PFSK-1 (cell line): ENCODE measurements around the gene GALNTL6.

Experiments
- FOXP2 ChIP-seq: optimal IDR thresholded peaks from 2 replicates; pipeline ENCODE3; 2011; ENCODE audit warnings: borderline replicate concordance, control low read depth, inconsistent platforms; ENCODE audit not compliant: insufficient read depth; ENCODE audit errors: extremely low read length, extremely low read depth
- POLR2AphosphoS5 ChIP-seq: IDR thresholded peaks from 2 replicates; pipeline ENCODE4 v1.6.1; 2012; ENCODE audit warnings: low read depth, mild to moderate bottlenecking, control low read depth, low read length, moderate library complexity
- SIN3A ChIP-seq: IDR thresholded peaks from 2 replicates; pipeline ENCODE4 v1.6.1; 2012; ENCODE audit warnings: mild to moderate bottlenecking, low read length, moderate library complexity, borderline replicate concordance; ENCODE audit not compliant: insufficient read depth
- TAF1 ChIP-seq: IDR thresholded peaks from 2 replicates; pipeline ENCODE4 v1.6.1; 2012; ENCODE audit warnings: low read length, control low read depth, borderline replicate concordance; ENCODE audit not compliant: insufficient read depth
- TF ChIP-seq, protein P1 (sequence below), 2 experiments: IDR thresholded peaks; 2 replicates each; pipeline versions ENCODE4 v1.6.1 to v1.8.0; 2011 to 2012; ENCODE audit warnings: low read depth in 2 of 2, low read length in 2 of 2, control low read depth in 1 of 2, inconsistent platforms in 1 of 2, mild to moderate bottlenecking in 1 of 2, moderate library complexity in 1 of 2; ENCODE audit not compliant: insufficient read depth in 1 of 2

Gene GALNTL6

DNA sequence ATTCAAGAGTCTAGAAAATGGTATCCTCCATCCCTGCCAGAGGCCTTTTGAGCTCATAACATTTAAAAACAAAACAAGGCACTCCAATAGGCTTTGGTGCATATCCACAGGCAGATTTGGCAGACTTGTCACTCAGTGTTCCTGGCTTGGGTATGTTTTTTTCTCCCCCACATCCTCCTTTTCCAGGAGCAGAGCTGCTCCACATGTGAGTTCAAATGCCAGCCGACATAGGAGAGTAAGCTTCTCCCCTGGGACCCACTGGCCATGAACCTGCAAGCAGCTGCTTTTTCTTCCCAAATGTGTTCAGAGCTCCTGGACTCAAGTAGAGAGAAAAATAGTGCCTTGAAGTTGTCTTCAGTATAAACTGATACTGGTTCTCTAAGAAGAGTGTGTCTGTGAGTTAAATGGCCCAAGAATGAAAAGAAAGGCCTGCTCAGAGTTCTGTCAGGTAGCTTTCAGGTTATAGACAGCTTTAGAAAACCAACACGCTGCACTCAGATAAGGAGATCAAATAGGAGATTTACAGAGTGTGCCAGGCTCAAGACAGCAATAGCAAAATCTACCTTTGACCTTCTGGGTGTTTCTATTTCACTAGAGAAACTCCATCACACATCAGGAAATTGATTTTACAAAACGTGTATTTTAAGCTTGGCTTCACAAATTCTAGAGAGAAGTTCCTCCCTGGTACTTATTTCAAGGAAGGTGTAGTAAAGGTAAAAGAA lies 1192.9 kb downstream of the GALNTL6 start:
- TF ChIP-seq SIN3A (no peak), POLR2AphosphoS5 (no peak), TAF1 (no peak)
- TF ChIP-seq, protein P1, sequence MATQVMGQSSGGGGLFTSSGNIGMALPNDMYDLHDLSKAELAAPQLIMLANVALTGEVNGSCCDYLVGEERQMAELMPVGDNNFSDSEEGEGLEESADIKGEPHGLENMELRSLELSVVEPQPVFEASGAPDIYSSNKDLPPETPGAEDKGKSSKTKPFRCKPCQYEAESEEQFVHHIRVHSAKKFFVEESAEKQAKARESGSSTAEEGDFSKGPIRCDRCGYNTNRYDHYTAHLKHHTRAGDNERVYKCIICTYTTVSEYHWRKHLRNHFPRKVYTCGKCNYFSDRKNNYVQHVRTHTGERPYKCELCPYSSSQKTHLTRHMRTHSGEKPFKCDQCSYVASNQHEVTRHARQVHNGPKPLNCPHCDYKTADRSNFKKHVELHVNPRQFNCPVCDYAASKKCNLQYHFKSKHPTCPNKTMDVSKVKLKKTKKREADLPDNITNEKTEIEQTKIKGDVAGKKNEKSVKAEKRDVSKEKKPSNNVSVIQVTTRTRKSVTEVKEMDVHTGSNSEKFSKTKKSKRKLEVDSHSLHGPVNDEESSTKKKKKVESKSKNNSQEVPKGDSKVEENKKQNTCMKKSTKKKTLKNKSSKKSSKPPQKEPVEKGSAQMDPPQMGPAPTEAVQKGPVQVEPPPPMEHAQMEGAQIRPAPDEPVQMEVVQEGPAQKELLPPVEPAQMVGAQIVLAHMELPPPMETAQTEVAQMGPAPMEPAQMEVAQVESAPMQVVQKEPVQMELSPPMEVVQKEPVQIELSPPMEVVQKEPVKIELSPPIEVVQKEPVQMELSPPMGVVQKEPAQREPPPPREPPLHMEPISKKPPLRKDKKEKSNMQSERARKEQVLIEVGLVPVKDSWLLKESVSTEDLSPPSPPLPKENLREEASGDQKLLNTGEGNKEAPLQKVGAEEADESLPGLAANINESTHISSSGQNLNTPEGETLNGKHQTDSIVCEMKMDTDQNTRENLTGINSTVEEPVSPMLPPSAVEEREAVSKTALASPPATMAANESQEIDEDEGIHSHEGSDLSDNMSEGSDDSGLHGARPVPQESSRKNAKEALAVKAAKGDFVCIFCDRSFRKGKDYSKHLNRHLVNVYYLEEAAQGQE (IDR thresholded peaks at IDR 0.05; ENCODE audit: insufficient read depth in 1 of 2, low read depth in 2 of 2, low read length in 2 of 2): no peak

DNA sequence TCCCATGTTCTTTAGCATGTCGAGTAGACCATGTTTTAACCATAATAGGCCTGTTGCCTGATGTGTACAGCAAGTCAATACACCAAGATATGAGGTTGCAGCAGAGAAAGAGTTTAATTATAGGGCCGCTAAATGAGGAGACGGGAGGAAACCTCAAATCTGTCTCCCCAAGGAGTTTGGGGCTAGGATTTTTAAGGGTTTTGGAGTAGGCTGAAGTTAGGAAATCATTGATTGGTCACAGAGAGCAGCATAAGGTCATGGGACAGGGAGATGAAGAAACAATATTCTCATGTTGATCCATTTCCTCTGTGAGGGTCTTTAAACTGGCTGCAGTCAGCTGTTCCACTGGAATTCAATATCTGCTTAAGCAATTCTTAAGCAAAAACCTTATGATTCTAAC lies 1195.2 kb downstream of the GALNTL6 start:
- no peak for TF ChIP-seq POLR2AphosphoS5
- TF ChIP-seq FOXP2: no peak
- TF ChIP-seq SIN3A: no peak
- TF ChIP-seq, protein P1 (IDR thresholded peaks at IDR 0.05; ENCODE audit: insufficient read depth in 1 of 2, low read depth in 2 of 2, low read length in 2 of 2): no peak
- TF ChIP-seq TAF1: no peak

DNA sequence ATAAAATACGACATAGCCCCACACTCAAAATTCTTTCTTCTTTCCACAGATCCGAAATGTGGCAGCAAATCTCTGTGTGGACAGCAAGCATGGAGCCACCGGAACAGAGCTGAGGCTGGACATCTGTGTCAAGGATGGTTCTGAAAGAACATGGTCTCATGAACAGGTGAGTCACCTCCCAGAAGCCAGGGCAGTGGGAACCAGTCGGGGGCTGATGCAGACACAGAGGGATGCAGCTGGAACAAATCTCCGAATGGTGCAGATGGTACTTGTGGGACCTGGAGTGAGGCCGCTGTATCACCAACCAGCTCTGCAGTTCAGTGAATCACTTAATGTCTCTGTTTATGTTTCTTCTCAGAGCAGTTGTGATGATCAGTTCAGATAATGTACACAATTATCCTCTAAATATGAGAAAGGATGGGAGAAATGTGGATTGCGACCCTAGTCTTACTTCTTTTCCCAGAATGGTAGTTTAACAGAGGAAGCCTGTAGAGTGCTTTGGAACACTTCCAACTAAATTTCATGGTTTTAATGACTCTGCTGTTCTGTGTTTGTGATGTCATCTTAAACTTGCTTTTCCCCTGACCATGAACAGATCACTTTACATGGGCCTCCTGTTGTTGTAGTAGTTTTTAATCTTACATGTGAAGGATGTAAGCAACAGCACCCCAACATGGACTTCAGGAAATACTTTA lies 1196.1 kb downstream of the GALNTL6 start:
- TF ChIP-seq TAF1: no peak

DNA sequence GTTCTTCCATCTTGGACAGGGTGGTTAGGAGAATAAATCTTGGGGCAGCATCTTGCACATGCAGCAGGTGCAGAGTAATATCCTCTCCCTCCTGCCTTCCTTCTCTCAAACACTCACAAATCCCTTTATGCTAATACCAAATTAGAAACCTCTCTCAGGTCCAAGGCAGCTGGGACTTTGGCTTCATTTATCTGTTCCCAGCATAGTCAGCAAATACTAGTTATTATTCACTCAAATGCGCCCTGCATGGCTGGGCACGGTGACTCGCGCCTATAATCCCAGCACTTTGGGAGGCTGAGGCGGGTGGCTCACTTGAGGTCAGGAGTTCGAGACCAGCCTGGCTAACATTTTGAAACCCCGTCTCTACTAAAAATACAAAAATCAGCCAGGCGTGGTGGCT lies 1199.4 kb downstream of the GALNTL6 start:
- TF ChIP-seq FOXP2 (no peak), SIN3A (no peak), TAF1 (no peak), POLR2AphosphoS5 (no peak)
- TF ChIP-seq, protein P1 (IDR thresholded peaks at IDR 0.05; ENCODE audit: insufficient read depth in 1 of 2, low read depth in 2 of 2, low read length in 2 of 2): no peak

DNA sequence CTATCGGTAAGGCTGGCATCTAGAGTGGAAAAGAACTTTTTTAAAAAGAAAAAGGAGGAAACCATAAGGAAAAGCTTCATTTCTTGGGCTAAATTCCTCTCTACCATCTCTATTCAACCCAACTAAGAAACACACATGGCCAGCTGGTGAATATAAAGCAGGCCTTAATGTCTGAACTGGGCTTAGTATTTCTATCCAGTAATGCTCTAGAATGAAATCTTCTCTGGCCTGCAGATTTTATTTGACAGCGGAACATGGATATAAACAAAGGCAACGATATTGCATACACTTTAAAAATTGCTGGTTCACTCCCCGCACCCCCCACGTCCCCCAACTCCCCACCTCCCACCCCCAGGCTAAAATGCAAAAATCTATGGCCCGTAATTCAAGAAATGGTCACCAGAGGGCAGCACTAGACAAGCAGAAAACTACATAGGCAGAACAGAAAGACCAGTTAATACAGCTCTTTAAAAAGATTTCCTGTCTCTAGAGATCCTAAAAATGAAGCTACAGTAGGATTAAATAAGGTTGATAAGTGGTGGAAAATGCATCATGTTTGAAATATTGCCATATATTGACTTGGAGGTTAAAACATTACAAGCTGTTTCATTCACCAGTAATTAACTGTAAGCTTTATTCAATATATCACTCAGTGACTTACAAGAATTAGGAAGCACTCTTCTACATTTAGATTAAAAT lies 1200.2 kb downstream of the GALNTL6 start:
- TF ChIP-seq, protein P1 (IDR thresholded peaks at IDR 0.05; ENCODE audit: insufficient read depth in 1 of 2, low read depth in 2 of 2, low read length in 2 of 2): no peak
- no peak for TF ChIP-seq SIN3A
- TF ChIP-seq FOXP2: no peak
- no peak for TF ChIP-seq POLR2AphosphoS5
- no peak for TF ChIP-seq TAF1
